HEK293 (cell line): Measurements from ENCODE around the gene PDE4A.

Experiments
- CTCF ChIA-PET: fragments of 350-600 bp; formaldehyde crosslinking; extraction: SDS; loops from one replicate; lab custom pipeline; 2021; ENCODE audit warnings: antibody characterized with exemption; lab: Yijun Ruan, JAX
- POLR2A ChIA-PET: fragments of 300-600 bp; formaldehyde crosslinking; extraction: SDS; loops from one replicate; lab custom pipeline; 2020; ENCODE audit warnings: antibody characterized with exemption, inconsistent platforms; lab: Yijun Ruan, JAX
- H3K27ac ChIP-seq: fragments of 200-500 bp; sonication (Bioruptor generic); 2 replicates; pipeline ENCODE4 v1.5.1; 2014; ENCODE audit warnings: low read depth, low read length, control low read depth, inconsistent platforms; ENCODE audit errors: extremely low read depth
- H3K36me3 ChIP-seq, 2 experiments: fragments of 200-500 bp in 1 of 2; sonication (Bioruptor generic) in 1 of 2; 1 replicate in 1 of 2; 2 replicates in 1 of 2; pipeline ENCODE4 v1.5.1; 2014 to 2017; ENCODE audit warnings: inconsistent platforms in 2 of 2, low read length in 2 of 2; ENCODE audit not compliant: control insufficient read depth in 2 of 2, insufficient read depth in 1 of 2
- H3K4me1 ChIP-seq: fragments of 200-500 bp; sonication (Bioruptor generic); 2 replicates; pipeline ENCODE4 v1.5.1; 2014; ENCODE audit warnings: mild to moderate bottlenecking, low read length, inconsistent platforms; ENCODE audit not compliant: control insufficient read depth, insufficient read depth
- H3K4me3 ChIP-seq: 2 replicates; pipeline ENCODE4 v1.5.1; 2011; ENCODE audit warnings: low read depth, mild to moderate bottlenecking, control low read depth, low read length, moderate library complexity
- H3K9me3 ChIP-seq: fragments of 200-500 bp; sonication (Bioruptor generic); 2 replicates; pipeline ENCODE4 v1.5.1; 2014; ENCODE audit warnings: low read depth, low read length, inconsistent platforms; ENCODE audit not compliant: control insufficient read depth, insufficient read depth
- EGR2 ChIP-seq: fragments of 450-650 bp; formaldehyde crosslinking; IDR thresholded peaks from 2 replicates; pipeline ENCODE4 v1.5.1; 2016; ENCODE audit warnings: low read depth, missing biosample characterization, missing genetic modification characterization
- HIC1 ChIP-seq: fragments of 450-650 bp; formaldehyde crosslinking; IDR thresholded peaks from 2 replicates; pipeline ENCODE4 v1.5.1; 2016; ENCODE audit warnings: missing biosample characterization, missing genetic modification characterization
- KLF10 ChIP-seq: fragments of 450-650 bp; IDR thresholded peaks from 2 replicates; pipeline ENCODE4 v1.5.1; 2018; ENCODE audit warnings: missing biosample characterization, mild to moderate bottlenecking, missing genetic modification characterization
- KLF7 ChIP-seq: fragments of 450-650 bp; formaldehyde crosslinking; IDR thresholded peaks from 2 replicates; pipeline ENCODE4 v1.5.1; 2016; ENCODE audit warnings: missing biosample characterization, missing genetic modification characterization, borderline replicate concordance
- KLF9 ChIP-seq: fragments of 450-650 bp; formaldehyde crosslinking; IDR thresholded peaks from 2 replicates; pipeline ENCODE4 v1.5.1; 2016; ENCODE audit warnings: missing biosample characterization, missing genetic modification characterization, low read depth
- MZF1 ChIP-seq: fragments of 450-650 bp; formaldehyde crosslinking; IDR thresholded peaks from 2 replicates; pipeline ENCODE4 v1.5.1; 2017; ENCODE audit warnings: missing biosample characterization, missing genetic modification characterization, borderline replicate concordance
- REST ChIP-seq: fragments of 450-650 bp; formaldehyde crosslinking; IDR thresholded peaks from 2 replicates; pipeline ENCODE4 v1.5.1; 2016; ENCODE audit warnings: missing biosample characterization, missing genetic modification characterization
- ZBTB48 ChIP-seq: fragments of 450-650 bp; formaldehyde crosslinking; IDR thresholded peaks from 2 replicates; pipeline ENCODE4 v1.5.1; 2016; ENCODE audit warnings: missing biosample characterization, missing genetic modification characterization
- ZBTB7A ChIP-seq: fragments of 450-650 bp; formaldehyde crosslinking; IDR thresholded peaks from 2 replicates; pipeline ENCODE4 v1.5.1; 2016; ENCODE audit warnings: low read depth, missing biosample characterization, missing genetic modification characterization
- ZNF10 ChIP-seq: fragments of 450-650 bp; formaldehyde crosslinking; IDR thresholded peaks from 2 replicates; pipeline ENCODE4 v1.5.1; 2017; ENCODE audit warnings: missing biosample characterization, missing genetic modification characterization
- ZNF391 ChIP-seq: fragments of 450-650 bp; formaldehyde crosslinking; IDR thresholded peaks from 2 replicates; pipeline ENCODE4 v1.5.1; 2016; ENCODE audit warnings: low read depth, missing biosample characterization, missing genetic modification characterization, borderline replicate concordance
- ZNF394 ChIP-seq: fragments of 450-650 bp; formaldehyde crosslinking; IDR thresholded peaks from 2 replicates; pipeline ENCODE4 v1.5.1; 2016; ENCODE audit warnings: missing biosample characterization, missing genetic modification characterization, mild to moderate bottlenecking, moderate library complexity, borderline replicate concordance
- ZNF404 ChIP-seq: fragments of 450-650 bp; formaldehyde crosslinking; IDR thresholded peaks from 2 replicates; pipeline ENCODE4 v1.5.1; 2017; ENCODE audit warnings: missing biosample characterization, missing genetic modification characterization
- ZNF449 ChIP-seq: fragments of 450-650 bp; formaldehyde crosslinking; IDR thresholded peaks from 2 replicates; pipeline ENCODE4 v1.5.1; 2017; ENCODE audit warnings: missing biosample characterization, mild to moderate bottlenecking, missing genetic modification characterization, moderate library complexity
- ZNF501 ChIP-seq: fragments of 450-650 bp; formaldehyde crosslinking; IDR thresholded peaks from 2 replicates; pipeline ENCODE4 v1.5.1; 2016; ENCODE audit warnings: missing biosample characterization, missing genetic modification characterization
- ZNF529 ChIP-seq: fragments of 450-650 bp; formaldehyde crosslinking; IDR thresholded peaks from 2 replicates; pipeline ENCODE4 v1.5.1; 2017; ENCODE audit warnings: missing genetic modification characterization, missing biosample characterization; ENCODE audit not compliant: insufficient replicate concordance
- ZNF580 ChIP-seq: fragments of 450-650 bp; formaldehyde crosslinking; IDR thresholded peaks from 2 replicates; pipeline ENCODE4 v1.5.1; 2016; ENCODE audit warnings: missing biosample characterization, missing genetic modification characterization
- ZNF624 ChIP-seq: fragments of 450-650 bp; formaldehyde crosslinking; IDR thresholded peaks from 2 replicates; pipeline ENCODE4 v1.5.1; 2017; ENCODE audit warnings: missing biosample characterization, missing genetic modification characterization
- ZNF660 ChIP-seq: fragments of 450-650 bp; IDR thresholded peaks from 2 replicates; pipeline ENCODE4 v1.5.1; 2018; ENCODE audit warnings: missing biosample characterization, mild to moderate bottlenecking, missing genetic modification characterization
- ZNF704 ChIP-seq: fragments of 450-650 bp; formaldehyde crosslinking; IDR thresholded peaks from 2 replicates; pipeline ENCODE4 v1.5.1; 2016; ENCODE audit warnings: missing biosample characterization, missing genetic modification characterization
- ZNF76 ChIP-seq: fragments of 450-650 bp; formaldehyde crosslinking; IDR thresholded peaks from 2 replicates; pipeline ENCODE4; 2016; ENCODE audit warnings: low read depth, missing biosample characterization, missing genetic modification characterization, borderline replicate concordance
- ZNF792 ChIP-seq: fragments of 450-650 bp; formaldehyde crosslinking; IDR thresholded peaks from 2 replicates; pipeline ENCODE4 v1.5.1; 2016; ENCODE audit warnings: missing biosample characterization, missing genetic modification characterization
- ZNF830 ChIP-seq: fragments of 450-650 bp; IDR thresholded peaks from 2 replicates; pipeline ENCODE4 v1.5.0; 2018; ENCODE audit warnings: missing biosample characterization, missing genetic modification characterization, low read depth, mild to moderate bottlenecking, moderate library complexity
- ZNF843 ChIP-seq: fragments of 450-650 bp; formaldehyde crosslinking; IDR thresholded peaks from 2 replicates; pipeline ENCODE4 v1.5.1; 2016; ENCODE audit warnings: missing biosample characterization, missing genetic modification characterization
- ZSCAN23 ChIP-seq: fragments of 450-650 bp; formaldehyde crosslinking; IDR thresholded peaks from 2 replicates; pipeline ENCODE4 v1.5.1; 2016; ENCODE audit warnings: missing biosample characterization, missing genetic modification characterization

Gene PDE4A

GRCh38 chr19:10379880-10380312 lies 40.4 kb upstream of the PDE4A start:
- POLR2A ChIA-PET = interaction anchor here (0.6 to 2.8 kb wide), 30 partner anchors 8 to 265 kb away, joined by 3 to 32 read pairs (median 6); partner anchors contain the start of genes CDC37, FDX2, ICAM1 and ICAM5

GRCh38 chr19:10380313-10381102 lies 39.8 kb upstream of the PDE4A start, which contains the start of gene TYK2:
Gene TYK2, minus strand, starts transcription at chr19:10380572. Its CDS starts 2,166 bp downstream, at chr19:10378406.
- Histone ChIP-seq H3K4me3 (peak within 1 kb of the TSS; percentile 93), H3K4me1 (no peaks in the 10 kb centered on the region), H3K36me3 (peaks cover 12 to 15% of the 10 kb centered on the region in 2 experiments; a peak in 2 of 3 replicates), H3K27ac (peak within 1 kb of the TSS; percentile 71; the same call in 1 of the 2 replicates), H3K9me3 (no peaks in the 10 kb centered on the region)
- CTCF ChIA-PET = interaction anchor here (0.6 to 3.2 kb wide), 9 partner anchors 9 to 131 kb away, joined by 3 to 23 read pairs (median 4); partner anchors contain the start of genes CDC37 and ICAM1
- POLR2A ChIA-PET = interaction anchor here (0.5 to 2.8 kb wide), 39 partner anchors 8 to 1658 kb away, joined by 3 to 32 read pairs (median 5); partner anchors contain the start of genes CDC37, FDX2, ICAM1 and ICAM5
- TF ChIP-seq ZNF449 (no peak), KLF7 (tag by site-specific recombination) (peak; percentile 25; the same call in 1 of the 2 replicates), ZNF830 (tag by site-specific recombination) (no peak), EGR2 (tag by site-specific recombination) (peak; percentile 80), ZNF704 (tag by site-specific recombination) (0 out of 2 replicates have a peak, but pooled peaks have one; percentile 63), ZSCAN23 (tag by site-specific recombination) (peak; percentile 88; the same call in 1 of the 2 replicates), ZNF580 (peak; percentile 28), ZNF529 (tag by site-specific recombination) (no peak), REST (tag by site-specific recombination) (no peak; the same call in 1 of the 2 replicates), ZBTB7A (tag by site-specific recombination) (peak; percentile 90), ZNF391 (tag by site-specific recombination) (peak; percentile 91), MZF1 (peak; percentile 5; the same call in 1 of the 2 replicates), HIC1 (tag by site-specific recombination) (peak; percentile 63; the same call in 1 of the 2 replicates), ZNF843 (tag by site-specific recombination) (peak; percentile 47; the same call in 1 of the 2 replicates), ZNF10 (tag by site-specific recombination) (no peak), ZNF394 (tag by site-specific recombination) (peak; percentile 82), KLF10 (tag by site-specific recombination) (peak; percentile 13; the same call in 1 of the 2 replicates), ZNF76 (tag by site-specific recombination) (peak; percentile 26; the same call in 1 of the 2 replicates)

More at GRCh38 chr19:10379880-10380312, 40.4 kb upstream of the PDE4A start:
- Histone ChIP-seq H3K36me3 (peaks cover 17 to 19% of the 10 kb centered on the region in 2 experiments; a peak in 2 of 3 replicates), H3K4me1 (no peaks in the 10 kb centered on the region)
- TF ChIP-seq ZNF660 (0 out of 2 replicates have a peak, but pooled peaks have one; percentile 76), ZNF792 (tag by site-specific recombination) (peak; percentile 97; the same call in 1 of the 2 replicates), ZNF404 (tag by site-specific recombination) (no peak), MZF1 (0 out of 2 replicates have a peak, but pooled peaks have one; percentile 69), ZBTB48 (0 out of 2 replicates have a peak, but pooled peaks have one; percentile 15), ZNF624 (tag by site-specific recombination) (no peak), KLF9 (no peak), ZNF843 (tag by site-specific recombination) (0 out of 2 replicates have a peak, but pooled peaks have one; percentile 35), ZNF501 (tag by site-specific recombination) (0 out of 2 replicates have a peak, but pooled peaks have one; percentile 42), KLF10 (tag by site-specific recombination) (0 out of 2 replicates have a peak, but pooled peaks have one; percentile 40)
- TF ChIP-seq, all 188 proteins: peak for 7
- Histone ChIP-seq H3K9me3 (no peaks in the 10 kb centered on the region), H3K27ac (peak overlapping the region; percentile 71; the same call in 1 of the 2 replicates), H3K4me3 (peak overlapping the region; percentile 93)
- CTCF ChIA-PET = interaction anchor here (0.5 to 2.0 kb wide), 8 partner anchors 9 to 130 kb away, joined by 3 to 18 read pairs (median 4); partner anchors contain the start of genes CDC37 and ICAM1
